IMR-90 (cell line): ENCODE data around the gene SERPINE2.

Experiments
- MXI1 ChIP-seq: IDR thresholded peaks from 2 replicates; pipeline ENCODE4 v1.6.1; 2012; ENCODE audit warnings: low read depth, mild to moderate bottlenecking, low read length, moderate library complexity, borderline replicate concordance
- POLR2A ChIP-seq: IDR thresholded peaks from 2 replicates; pipeline ENCODE4 v1.6.1; 2012; ENCODE audit warnings: mild to moderate bottlenecking, low read depth, low read length
- SMC3 ChIP-seq: fragments of 150-350 bp; IDR thresholded peaks from 2 replicates; pipeline ENCODE4 v1.6.1; 2016; ENCODE audit warnings: low read depth, mild to moderate bottlenecking, antibody characterized with exemption, low read length, moderate library complexity
- TF ChIP-seq, protein P1 (sequence below): conservative IDR thresholded peaks from 2 replicates; pipeline ENCODE4 v1.5.1; 2012; ENCODE audit warnings: mild to moderate bottlenecking, low read depth, low read length, improper control_type of control experiment
- TF ChIP-seq, protein P2 (sequence below): fragments of 150-350 bp; IDR thresholded peaks from 2 replicates; pipeline ENCODE4 v1.6.1; 2017; ENCODE audit warnings: mild to moderate bottlenecking, antibody characterized with exemption, low read length, low read depth

DNA sequence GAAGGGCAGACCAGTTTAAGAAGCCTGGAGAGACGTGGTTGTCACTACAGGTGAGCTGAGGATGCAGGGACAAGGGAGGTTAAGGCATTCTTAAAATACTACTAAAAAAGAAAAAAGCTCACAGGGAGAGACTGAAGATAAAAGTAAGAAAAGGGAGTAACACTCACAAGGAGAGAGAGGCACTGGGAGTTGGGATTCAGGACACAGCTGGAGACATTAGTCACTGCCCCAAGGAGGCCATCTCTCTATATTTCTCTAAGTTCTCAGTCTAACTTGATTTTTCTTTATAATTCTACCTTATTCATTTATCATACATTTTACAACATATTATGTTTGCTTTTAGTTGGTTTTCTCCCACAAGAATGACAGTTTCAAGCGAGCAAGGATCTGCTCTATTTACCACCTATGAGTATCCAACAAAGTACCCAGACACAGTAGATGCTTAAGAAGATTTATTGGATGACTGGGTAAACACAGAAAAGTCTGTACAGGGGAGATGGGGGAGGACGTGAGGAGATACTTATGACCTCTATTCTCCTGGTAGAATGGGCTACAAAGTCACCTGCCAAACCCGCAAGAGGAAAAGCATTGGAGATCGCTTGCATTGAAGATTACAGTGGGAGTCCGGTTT lies 2.2 kb downstream of the SERPINE2 start:
- TF ChIP-seq MXI1 (no peak), SMC3 (no peak), POLR2A (no peak)
- TF ChIP-seq, protein P1, sequence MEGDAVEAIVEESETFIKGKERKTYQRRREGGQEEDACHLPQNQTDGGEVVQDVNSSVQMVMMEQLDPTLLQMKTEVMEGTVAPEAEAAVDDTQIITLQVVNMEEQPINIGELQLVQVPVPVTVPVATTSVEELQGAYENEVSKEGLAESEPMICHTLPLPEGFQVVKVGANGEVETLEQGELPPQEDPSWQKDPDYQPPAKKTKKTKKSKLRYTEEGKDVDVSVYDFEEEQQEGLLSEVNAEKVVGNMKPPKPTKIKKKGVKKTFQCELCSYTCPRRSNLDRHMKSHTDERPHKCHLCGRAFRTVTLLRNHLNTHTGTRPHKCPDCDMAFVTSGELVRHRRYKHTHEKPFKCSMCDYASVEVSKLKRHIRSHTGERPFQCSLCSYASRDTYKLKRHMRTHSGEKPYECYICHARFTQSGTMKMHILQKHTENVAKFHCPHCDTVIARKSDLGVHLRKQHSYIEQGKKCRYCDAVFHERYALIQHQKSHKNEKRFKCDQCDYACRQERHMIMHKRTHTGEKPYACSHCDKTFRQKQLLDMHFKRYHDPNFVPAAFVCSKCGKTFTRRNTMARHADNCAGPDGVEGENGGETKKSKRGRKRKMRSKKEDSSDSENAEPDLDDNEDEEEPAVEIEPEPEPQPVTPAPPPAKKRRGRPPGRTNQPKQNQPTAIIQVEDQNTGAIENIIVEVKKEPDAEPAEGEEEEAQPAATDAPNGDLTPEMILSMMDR = no peak
- TF ChIP-seq, protein P2, sequence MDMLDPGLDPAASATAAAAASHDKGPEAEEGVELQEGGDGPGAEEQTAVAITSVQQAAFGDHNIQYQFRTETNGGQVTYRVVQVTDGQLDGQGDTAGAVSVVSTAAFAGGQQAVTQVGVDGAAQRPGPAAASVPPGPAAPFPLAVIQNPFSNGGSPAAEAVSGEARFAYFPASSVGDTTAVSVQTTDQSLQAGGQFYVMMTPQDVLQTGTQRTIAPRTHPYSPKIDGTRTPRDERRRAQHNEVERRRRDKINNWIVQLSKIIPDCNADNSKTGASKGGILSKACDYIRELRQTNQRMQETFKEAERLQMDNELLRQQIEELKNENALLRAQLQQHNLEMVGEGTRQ = no peak
